ENCODE measurements around the gene EPHA8.

The EPHA8 gene

DNA sequence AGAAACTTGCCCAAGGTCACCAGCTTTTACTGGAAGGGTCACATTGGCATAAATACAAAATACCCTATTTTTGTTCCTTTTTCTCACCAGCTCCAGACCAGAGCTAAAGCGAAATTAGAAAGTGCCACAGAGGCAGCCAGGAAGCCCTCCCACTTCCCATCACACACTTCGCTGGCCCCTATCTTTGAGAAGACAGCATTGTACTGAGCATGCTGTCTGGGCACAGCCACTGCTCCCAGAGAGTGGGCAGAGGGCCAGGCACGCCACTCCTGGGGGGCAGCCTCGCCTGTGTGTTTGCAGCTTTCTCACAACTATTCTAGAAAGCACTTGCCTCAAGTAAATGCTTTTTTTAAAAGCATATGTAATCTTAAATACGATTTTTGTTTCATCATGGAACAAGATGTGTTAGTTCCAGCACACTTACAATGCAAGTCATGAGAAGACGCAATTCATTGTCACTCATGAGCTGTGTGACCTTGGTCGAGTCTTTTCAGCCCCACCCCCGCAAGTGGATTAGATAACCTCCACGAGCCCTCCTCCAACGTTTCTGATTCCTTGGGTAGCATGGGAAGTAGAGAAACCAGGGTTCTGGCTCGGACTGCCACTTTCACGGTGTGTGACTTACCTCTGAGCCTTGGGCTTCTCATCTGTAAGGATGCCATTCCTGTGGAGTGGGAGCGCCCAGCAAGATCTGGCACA lies 25.7 kb upstream of the EPHA8 start:
- DNase-seq = no peak

DNA sequence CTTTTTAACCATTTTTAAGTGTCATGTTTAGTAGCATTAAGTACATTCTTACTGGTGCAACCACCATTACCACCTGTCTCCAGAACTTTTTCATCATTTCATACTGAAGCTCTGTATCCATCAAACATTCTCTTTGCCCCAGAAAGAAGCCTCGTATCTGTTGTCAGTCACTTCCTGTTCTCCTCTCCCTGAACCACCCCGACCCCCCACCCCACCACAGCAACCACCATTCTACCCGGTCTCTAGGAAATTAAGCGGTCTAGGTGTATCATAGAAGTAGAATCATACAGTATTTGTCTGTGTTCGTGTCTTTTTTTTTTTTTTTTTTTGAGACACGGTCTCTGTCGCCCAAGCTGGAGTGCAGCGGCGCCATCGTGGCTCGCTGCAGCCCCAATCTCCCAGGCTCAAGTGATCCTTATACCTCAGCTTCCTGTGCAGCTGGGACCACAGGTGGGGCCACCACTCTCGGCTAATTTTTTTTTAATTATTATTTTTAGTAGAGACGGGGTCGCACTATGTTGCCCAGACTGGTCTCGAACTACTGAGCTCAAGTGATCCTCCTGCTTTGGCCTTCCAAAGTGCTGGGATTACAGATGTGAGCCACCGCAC lies 23.7 kb upstream of the EPHA8 start:
- DNase-seq = no peak

DNA sequence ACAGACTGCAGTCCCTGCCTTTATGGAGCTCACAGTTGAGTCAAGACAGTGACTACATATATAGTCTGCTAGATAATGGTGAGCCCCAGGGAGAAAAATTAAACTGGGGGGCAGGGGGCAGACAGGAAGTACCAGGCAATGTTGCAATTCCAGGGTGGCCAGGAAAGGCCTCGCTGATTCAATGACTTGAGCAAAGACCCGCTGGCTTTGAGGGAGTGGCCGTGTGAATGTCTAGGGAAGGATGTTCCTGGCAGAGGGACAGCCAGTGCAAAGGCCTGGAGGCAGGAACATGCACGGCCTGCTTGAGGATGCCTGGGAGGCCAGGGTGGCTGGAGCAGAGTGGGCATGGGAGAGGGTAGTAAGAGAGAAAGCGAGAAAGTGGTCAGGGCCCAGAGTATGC lies 23.0 kb upstream of the EPHA8 start:
- DNase-seq = no peak

DNA sequence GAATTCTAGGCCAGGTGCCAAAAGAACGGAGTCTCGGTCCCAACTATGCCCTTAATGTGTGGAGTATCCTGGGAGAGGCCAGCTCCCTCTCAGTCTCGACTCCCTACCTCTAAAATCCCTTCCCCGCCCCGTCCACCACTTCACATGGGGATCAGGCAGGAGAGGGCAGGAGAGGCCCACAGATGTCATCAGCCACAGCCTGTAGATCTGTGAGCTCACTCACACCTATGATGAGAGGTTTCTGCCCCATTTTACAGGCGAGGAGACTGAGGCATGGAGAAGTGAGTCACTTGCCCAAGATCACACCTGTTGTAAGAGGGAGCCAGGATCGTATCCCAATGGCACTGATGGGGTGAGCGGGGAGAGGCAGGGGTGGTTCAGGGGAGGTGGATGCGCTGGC lies 20.4 kb upstream of the EPHA8 start:
- no peak for DNase-seq

DNA sequence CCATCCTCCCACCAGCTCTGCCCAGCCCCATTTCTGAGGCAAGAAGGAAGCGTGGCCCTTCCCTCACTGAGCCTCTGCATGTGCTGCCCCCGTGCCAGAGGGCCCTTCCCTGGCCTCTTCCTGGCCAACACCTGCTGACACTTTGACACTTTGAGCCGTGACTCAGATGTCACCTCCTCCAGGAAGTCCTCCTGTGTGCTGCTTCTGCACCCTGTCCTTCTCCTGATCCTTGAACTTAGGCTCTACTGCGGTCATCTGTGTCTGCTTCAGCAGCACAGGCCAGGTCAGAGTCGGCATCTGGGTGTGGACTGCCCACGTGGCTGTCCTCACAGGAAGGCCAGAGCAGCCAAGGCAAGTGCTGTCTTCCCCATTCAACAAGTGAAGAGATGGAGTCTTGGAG lies 19.6 kb upstream of the EPHA8 start:
- no peak for DNase-seq

DNA sequence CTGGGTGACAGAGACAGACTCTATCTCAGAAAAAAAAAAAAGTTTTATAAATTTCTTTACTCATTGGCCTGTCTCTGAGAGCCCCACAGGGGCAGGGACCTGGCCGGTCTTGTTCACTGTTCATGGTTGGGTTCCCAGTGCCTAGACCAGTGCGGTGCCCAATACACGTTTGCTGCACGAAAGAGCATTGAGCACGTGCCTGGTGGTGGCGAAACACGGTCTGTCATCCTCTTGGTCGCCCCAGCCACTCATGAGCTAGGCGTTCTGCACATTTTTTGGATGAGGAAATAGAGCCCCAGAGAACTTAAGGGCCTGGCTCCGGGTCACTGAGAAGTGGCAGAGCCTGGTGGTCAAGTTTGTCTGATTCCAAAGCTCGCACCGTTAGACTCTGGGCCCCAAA lies 18.7 kb upstream of the EPHA8 start:
- DNase-seq = no peak

DNA sequence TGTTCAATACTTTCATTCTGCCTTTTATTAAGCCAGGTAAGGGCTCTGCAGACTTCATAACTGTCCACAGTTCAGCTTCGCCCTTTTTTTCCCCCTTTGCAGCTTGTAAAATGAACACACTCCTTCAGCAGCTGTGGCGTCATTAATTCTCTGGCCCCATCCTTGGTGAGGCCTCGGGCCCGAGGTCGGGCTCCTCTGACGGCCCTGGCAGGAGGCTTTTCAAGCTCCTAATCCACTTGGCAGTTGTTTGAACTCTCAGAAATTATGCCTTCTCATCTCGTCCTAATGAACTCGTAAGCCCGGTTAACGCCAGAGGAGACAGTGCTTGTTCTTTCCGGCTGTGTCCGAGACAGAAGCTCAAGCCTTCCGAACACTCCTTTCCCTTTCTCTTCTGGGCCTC lies 18.1 kb upstream of the EPHA8 start:
- DNase-seq = no peak

DNA sequence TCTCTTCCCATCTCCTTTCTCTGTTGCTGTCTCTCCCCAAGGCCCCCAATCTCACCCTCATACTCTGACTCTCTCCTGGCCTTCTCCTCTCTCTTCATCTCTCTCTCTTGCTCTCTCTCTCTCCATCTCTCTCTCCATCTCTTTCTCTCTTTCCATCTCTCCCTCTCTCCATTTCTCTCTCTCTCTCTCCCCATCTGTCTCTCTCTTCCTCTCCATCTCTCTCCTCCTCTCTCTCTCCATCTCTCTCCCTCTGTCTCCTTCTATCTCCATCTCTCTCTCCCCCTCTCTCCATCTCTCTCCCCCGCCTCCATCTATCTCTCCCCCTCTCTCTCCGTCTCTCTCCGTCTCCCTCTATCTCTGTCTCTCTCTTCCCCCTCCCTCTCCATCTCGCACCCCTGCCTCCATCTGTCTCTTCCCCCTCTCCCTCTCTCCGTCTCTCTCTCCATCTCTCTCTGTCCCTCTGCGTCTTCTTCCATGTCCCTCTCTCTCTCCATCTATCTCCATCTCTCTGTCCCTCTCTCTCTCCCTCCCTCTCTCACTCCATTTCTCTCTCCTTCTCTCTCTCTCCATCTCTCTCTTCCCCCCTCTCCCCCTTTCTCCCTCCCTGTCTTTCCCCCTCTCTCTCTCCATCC lies 16.0 kb upstream of the EPHA8 start:
- DNase-seq = no peak

DNA sequence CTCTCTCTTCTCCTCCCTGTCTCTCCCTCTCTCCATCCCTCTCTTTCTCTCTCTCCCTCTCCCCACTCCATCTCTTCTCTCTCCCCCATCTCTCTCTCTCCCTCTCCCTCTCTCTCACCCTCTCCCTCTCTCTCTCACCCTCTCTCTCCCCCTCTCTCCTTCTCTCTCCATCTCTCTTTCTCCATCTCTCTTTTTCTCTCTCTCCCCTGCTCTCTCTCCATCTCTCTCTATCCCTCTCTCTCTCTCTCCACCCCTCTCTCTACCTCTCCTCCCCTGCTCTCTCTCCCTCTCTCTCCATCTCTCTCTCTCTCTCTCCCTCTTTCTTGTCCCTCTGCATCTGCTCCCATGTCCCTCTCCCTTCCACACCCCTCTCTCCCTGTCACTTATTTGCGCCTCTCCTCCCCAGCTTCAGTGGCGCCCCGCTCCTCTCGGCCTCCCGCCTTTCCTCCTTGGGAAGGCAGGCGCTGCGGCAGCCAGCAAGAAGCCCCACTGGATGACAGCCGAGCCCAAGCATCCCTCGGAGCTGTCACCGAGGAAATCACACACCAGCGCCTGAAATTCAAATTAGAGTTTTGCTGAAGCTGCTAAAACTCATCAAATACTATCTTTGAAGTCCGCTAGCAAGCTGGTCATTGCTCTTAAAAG lies 15.3 kb upstream of the EPHA8 start:
- no peak for DNase-seq

DNA sequence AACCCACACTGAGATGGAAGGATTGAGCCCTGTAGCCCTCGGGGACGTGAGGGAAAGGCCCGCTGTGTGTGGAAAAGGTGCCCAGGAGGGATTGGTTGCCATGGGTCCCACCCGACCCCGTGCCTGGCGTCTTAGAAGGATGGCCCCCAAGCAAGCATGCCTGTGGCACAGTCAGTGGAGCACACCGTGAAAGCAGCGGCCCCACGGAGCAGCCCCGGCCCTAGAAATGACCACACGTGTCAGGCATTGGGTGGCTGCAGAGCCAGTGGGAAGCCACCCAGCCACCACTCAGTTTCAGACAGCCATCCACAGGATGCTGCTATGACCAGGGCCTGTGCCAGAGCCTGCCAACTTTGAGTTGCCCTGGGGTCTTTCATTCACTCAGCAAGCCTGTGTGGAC lies 13.3 kb upstream of the EPHA8 start:
- no peak for DNase-seq

DNA sequence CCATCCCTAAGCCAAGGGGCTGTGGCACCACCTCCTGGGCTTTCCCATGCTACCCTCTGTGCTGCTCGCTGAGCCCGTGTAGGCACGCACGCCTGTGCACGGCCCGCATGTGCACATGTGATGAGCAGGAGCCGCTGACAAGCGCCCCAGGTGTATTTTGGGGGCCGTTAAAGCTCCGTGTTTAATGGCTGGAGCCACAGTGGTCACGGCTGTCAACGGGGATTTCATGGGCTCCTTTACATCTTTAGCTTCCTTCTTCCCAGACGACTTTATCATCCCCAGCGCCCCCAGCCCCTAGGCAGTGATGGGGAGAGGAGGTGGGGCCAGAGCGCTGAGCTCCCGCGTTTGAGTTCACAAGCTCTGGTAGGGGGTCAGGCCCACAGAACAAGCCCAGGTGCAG lies 11.7 kb upstream of the EPHA8 start:
- DNase-seq = no peak

DNA sequence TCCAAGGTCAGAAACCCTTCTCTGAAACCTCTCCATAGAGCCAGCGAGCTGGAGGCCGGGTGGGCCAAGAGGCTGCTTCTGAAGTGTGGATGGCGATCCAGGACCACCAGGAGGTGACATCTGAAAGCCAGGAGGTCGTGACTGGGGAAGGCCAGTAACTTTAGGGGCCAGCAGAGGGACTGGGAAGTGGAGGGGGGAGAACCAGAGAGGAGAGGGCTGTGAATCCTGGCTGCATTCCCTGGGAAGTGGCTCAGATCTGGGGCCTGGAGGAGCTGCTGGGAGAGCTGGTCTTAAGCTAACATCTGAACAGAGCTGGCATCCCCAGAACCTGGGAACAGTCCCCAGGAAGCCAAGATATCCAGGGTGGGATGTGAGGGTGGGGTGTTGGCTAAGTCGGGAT lies 11.3 kb upstream of the EPHA8 start:
- DNase-seq = no peak

DNA sequence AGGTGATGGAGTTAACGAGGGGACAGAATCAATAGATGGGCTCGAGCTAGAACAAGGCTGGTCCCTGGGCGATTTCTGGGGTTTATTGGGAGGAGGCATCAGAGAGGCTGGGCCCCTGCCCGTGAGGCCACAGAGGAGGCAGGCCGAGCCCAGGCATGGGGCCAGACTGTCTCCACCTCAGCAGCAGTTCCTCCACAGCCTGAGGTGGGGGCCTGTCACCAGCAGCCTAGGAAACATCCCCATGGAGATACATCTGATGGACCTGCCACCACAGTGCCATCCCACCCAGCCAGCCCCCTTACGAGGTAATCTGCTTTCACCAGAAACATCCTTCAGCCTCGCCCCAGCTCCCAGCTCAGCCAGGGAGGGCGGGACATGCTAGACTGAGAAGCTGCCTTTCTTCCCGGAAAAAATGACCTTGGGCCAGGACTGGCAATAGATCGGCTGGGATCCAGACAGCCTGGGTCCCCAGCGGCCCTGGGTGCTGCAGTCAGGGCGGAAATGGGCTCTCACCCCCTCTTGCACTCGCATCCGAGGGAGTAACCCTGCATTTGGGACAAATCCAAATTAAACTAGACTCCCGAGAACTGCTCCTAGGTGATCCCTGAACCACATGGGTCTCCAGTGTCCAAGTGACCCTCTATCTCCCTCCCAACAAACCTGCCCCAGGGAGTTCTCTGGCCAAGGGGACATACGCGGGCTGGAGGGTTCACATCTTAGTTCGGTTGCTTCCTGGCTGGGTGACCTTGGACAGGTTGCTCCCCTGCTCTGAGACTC lies 10.0 kb upstream of the EPHA8 start:
- no peak for DNase-seq

DNA sequence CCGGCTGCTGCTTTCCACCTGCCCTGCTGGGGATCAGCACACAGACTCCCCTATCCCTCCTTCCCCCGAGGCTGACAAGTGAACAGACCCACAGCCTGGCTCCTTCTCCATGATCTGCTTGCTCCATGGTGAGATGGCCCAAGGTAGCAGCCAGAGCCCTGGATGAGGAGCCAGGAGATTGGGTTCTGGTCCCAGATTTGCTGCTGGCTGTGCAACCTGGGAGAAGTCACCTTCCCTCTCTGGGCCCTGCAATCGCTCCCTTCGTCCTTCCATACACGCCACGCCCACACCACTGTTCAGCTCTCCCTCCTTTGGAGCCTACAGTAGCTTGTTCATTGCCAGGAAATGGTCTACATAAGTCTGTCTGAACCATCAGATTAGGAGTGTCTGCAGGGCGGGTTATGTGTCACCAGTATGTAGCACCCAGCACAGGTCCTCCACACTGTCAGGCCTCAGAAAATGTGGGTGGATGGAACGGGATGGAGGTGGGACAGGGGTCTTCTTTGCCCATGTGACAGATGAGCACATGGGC lies 9.2 kb upstream of the EPHA8 start:
- DNase-seq = no peak

DNA sequence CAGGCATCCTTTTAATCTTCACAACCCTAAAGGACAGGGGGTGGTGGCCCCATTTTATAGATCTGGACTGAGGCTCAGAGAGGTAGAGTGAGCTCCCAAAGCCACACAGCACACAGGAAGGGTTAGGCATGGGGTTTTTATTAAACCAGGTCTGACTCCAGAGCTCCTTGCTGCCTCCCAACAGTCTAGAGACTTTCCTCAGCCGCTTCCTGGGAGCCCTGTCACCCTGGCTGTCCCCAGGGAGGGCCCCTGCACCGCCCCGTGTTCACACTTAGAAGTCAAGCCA lies 8.0 kb upstream of the EPHA8 start:
- DNase-seq = no peak

DNA sequence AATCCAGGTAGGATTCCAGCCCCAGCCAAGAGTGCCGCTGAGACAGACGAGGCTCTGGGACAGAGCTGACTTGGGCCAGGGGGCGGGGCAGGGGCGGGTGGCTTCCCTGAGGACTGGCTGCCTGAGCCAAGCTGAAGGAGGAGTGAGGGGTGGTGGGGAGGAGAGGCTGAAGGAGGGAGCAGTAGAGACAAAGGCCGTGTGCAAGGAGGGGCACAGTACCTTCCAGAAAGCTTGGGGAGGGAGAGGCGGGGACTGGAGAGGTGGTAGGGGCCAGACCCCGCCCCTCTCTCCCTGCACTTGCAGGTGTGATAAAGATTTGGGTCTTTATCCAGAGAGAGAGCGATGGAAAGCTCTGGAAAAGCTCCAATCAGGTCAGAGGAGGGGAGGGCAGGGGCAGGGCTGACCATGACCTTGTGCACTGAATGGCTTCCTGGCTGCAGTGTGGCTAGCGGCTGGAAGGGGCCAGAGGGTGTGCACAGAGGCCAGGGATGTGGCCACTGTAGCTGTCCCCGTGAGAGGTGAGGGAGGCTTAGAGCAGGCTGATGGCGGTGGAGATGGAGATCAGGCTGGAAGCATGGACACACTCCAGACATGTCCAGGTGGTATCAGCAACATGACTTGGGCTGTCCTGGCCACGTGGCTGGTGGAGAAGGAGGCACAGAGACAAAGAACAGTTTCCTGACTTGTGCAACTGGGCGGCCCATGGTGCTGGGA lies 6.7 kb upstream of the EPHA8 start:
- DNase-seq = no peak

DNA sequence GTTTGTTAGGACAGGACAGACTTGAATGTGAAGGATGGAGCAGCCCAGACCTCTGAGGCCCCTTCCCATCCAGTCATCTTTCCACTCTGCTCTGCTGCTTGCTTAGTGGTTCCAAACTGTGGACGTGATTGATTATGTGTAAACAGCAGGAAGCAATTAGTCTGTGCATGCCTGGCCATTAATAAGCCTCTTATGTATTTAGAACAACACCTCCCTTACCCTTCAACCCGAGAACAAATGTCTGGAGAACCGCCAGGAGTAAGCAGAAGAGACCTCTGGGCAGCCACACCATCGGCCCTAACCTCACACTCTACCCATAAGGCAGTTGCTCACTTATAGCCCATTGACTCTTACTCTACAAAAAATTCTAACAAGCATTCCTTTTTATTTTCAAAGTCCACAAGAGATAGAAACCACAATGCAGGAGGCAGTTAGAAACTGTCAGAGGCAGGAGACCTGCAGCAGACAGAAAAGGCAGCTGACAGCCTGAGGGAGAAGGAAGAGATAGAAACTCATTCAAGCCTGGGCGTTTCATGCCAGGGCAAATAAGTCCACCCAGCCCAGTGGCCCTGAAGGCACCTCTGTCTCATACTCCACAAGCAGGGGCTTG lies 5.8 kb upstream of the EPHA8 start:
- DNase-seq = no peak

DNA sequence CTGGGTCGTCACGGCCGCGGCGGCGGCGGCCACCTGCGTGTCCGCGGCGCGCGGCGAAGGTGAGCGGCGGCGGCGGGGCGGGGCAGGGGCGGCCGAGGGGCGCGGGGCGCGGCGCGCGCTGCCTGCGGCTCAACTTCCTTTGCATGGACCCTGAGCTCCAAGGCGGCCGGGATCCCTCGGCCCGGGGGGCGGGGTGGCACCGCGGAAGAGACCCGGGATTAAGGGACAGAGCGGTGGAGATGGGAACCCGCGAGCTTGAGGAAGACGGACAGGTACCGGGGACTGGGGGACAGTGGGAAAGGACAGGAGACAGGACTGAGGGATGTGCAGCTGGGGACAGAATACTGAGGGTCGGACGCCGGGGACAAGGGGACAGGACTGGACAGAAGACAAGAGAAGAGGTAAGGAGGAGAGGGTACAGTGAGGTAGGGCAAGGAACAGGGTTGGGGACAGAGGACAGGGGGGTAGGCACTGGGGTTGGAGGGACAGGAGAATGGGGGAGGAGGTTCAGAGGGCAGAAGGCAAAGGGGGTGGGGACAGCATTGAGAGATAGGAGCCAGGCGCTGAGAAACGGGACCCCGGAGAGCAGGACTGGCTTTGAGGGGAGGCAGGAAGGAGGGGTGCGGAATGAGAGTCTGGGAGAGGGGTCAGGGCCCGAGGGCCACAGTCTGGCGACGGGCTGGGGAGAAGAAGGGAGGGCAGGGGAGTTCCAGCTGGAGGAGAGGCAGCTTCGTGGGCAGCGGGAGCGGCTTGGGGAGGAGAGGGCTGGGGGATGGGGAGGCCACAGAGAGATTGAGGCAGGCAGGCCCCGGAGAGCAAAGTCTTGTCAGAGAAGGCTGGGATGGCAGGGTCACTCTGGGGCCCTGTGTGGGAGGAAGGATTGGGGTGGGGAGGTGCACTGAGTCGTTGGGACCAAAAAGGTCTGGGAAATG lies 648 bp downstream of the EPHA8 start:
- no peak for DNase-seq

DNA sequence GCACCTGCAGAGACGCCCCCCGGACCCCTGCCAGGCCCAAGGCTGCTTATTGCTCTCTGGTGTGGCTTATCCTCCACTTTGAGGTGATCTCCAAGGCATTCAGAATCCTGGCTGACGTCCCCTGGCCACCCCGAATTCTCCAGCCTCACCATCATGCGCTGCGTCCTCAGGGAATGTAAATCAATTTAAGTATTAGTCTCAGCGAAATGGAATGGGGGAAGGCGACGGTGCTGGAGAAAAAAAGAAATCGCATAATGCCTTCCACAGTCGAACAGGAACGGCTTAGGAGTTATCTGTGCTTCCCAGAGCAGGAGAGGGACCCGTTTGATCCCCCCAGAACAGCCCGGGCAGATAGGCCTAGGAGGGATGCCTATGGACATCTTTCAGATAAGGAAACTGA lies 2.9 kb downstream of the EPHA8 start:
- no peak for DNase-seq

DNA sequence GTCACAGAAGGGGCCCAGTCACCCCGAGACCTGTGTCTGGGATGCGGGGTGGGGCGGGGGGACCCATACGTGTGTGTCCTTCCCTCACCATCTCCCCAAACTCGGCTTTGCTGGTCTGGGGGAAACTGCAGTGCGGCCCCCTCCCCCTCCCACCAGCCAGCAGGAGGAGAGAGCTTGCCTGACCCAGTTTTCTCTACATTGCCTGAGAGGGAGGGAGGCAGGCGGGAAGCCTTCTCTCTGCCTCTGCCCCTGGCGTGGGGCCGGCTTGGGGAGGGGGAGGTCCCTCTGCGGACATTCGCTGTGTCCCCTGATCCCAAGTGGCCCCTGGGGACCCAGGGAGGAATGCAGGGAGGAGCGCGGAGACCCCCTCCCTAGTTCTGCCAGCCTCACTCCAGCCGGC lies 3.9 kb downstream of the EPHA8 start:
- DNase-seq = no peak

DNA sequence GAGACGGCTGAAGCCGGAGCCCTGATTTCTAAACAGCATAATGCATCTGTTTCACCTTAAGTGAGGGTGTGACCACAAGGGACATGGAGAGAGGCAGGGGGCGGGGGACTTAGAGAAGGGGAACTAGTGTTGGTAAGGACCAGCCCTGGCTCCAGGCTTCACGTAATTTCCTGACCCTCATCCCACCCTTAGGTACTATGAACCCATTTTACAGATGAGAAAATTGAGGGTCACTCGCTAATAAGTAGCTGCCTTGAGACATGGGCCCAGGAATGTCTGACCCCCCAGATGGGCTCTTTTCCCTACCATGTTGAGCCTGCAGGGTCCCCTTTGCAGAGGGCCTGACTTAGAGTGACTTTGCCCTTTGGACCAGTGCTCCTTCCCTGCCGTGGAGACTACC lies 4.7 kb downstream of the EPHA8 start:
- DNase-seq = no peak
